ENCODE measurements around the gene OR13J1. TPM values are rescaled to one million over a fixed set of nuclear protein-coding genes. Genes with fewer than 3 reads are reported as not detected.

Gene OR13J1
- polyA plus RNA-seq, 2 of the 4 experiments (the other 2 are of a cell fraction): not detected

- TF ChIP-seq NFE2L2 (conservative IDR thresholded peaks at IDR 0.05; ENCODE audit: low read length) (no peak), RFX5 (IDR thresholded peaks at IDR 0.05) (no peak), JUNB (IDR thresholded peaks at IDR 0.05) (no peak)
- WGBS (ENCODE audit: missing lambda C conversion rate): 64% methylated on average over 21 of the region's 25 CpGs
- ATAC-seq: no peak
- H3K9me3 ChIP-seq: no peaks in the 10 kb centered on the region
- CTCF ChIA-PET: interaction anchor here (1.2 to 1.3 kb wide), 2 partner anchors 24 to 63 kb away, joined by 3 to 4 read pairs; no protein-coding TSS in a partner anchor
- H3K4me1 ChIP-seq: no peaks in the 10 kb centered on the region
- no peak overlapping the region for H3K27ac ChIP-seq
- H3K4me3 ChIP-seq: no peak overlapping the region
- POLR2A ChIA-PET: no interaction called here
- DNase-seq (ENCODE audit: low read depth in 1 of 2, low spot score in 1 of 2): no peak
- FAIRE-seq: no peak
- H3K4me2 ChIP-seq: no peak overlapping the region
Measured at GRCh38 chr9:35852876-35853865, 17.0 kb downstream of the OR13J1 start.

- Histone ChIP-seq H3K4me1 (no peaks in the 10 kb centered on the region), H3K4me2 (no peak overlapping the region), H3K4me3 (no peak overlapping the region), H3K9me3 (no peaks in the 10 kb centered on the region), H3K27ac (no peak overlapping the region)
- TF ChIP-seq POLR2AphosphoS2 (conservative IDR thresholded peaks at IDR 0.05; ENCODE audit: low read length): no peak
- no peak for TF ChIP-seq RARB (CRISPR knock-in tag; IDR thresholded peaks at IDR 0.05)
- no peak for TF ChIP-seq ZFP36 (IDR thresholded peaks at IDR 0.05; ENCODE audit: borderline replicate concordance, partially characterized antibody)
- no peak for TF ChIP-seq FOSB (CRISPR knock-in tag; IDR thresholded peaks at IDR 0.05)
- TF ChIP-seq CHD4 (IDR thresholded peaks at IDR 0.05; ENCODE audit: borderline replicate concordance): no peak
- TF ChIP-seq CBX8 (IDR thresholded peaks at IDR 0.05): no peak
- TF ChIP-seq REST (IDR thresholded peaks at IDR 0.05): no peak
- no peak for TF ChIP-seq HOXB5 (CRISPR knock-in tag; IDR thresholded peaks at IDR 0.05)
- TF ChIP-seq EHF (CRISPR knock-in tag; IDR thresholded peaks at IDR 0.05): no peak
- no peak for DNase-seq (ENCODE audit: low read depth in 1 of 2, low spot score in 1 of 2)
- FAIRE-seq: no peak
- 85% methylated on average over 2 of the region's 2 CpGs for WGBS (ENCODE audit: missing lambda C conversion rate)
- ATAC-seq: no peak
- ChIA-PET CTCF (interaction anchor here (0.7 to 1.3 kb wide), 4 partner anchors 19 to 31 kb away, joined by 3 to 6 read pairs (median 4); partner anchors contain the start of genes FAM221B and TMEM8B), POLR2A (no interaction called here)
Measured at GRCh38 chr9:35852267-35852815, 17.9 kb downstream of the OR13J1 start.

GRCh38 chr9:35847792-35848572 is 22.2 kb downstream of the OR13J1 start:
- Histone ChIP-seq H3K4me3 (no peak overlapping the region), H3K4me2 (no peak overlapping the region), H3K4me1 (peaks cover 13% of the 10 kb centered on the region), H3K9me3 (no peaks in the 10 kb centered on the region), H3K27ac (no peak overlapping the region)
- CTCF ChIA-PET: interaction anchor here (0.6 to 4.3 kb wide), 7 partner anchors 7 to 560 kb away, joined by 3 to 19 read pairs (median 4); no protein-coding TSS in a partner anchor
- FAIRE-seq: no peak
- ATAC-seq: peak in 1 of 2 experiments; percentile 54; a peak in 3 of 6 replicates
- WGBS (ENCODE audit: missing lambda C conversion rate): 59% methylated on average over 4 of the region's 4 CpGs
- TF ChIP-seq RARB (CRISPR knock-in tag; IDR thresholded peaks at IDR 0.05) (no peak), EHMT2 (IDR thresholded peaks at IDR 0.05; ENCODE audit: low read depth) (no peak), BCL3 (IDR thresholded peaks at IDR 0.05) (no peak), POLR2A (IDR thresholded peaks at IDR 0.05; ENCODE audit: low read length) (no peak), ATOH8 (CRISPR knock-in tag; IDR thresholded peaks at IDR 0.05; ENCODE audit: low read depth) (no peak), HMGXB4 (CRISPR knock-in tag; IDR thresholded peaks at IDR 0.05; ENCODE audit: borderline replicate concordance) (no peak), MYC (IDR thresholded peaks at IDR 0.05; ENCODE audit: borderline replicate concordance, low read length) (no peak)
- POLR2A ChIA-PET: no interaction called here
- no peak for DNase-seq (ENCODE audit: low read depth in 1 of 2, low spot score in 1 of 2)

All from A549 (cell line).